ENCODE results near the gene PHEX.

Gene PHEX

GRCh38 chrX:22012051-22012450 is 20.1 kb upstream of the PHEX start:
- H3K4me3 ChIP-seq (ENCODE audit: low read length) = no peak overlapping the region
- no peaks in the 10 kb centered on the region for H3K9me3 ChIP-seq (ENCODE audit: control insufficient read depth, insufficient read depth, low read length)
- no peak overlapping the region for H3K27ac ChIP-seq (ENCODE audit: low read depth, low read length)
- no peaks in the 10 kb centered on the region for H4K20me1 ChIP-seq (ENCODE audit: control insufficient read depth, insufficient read depth, low read depth, low read length)
- no peaks in the 10 kb centered on the region for H3F3A ChIP-seq (ENCODE audit: control insufficient read depth, insufficient read depth)
- TF ChIP-seq CTCF (IDR thresholded peaks at IDR 0.05; ENCODE audit: low read depth, low read length, poor library complexity, severe bottlenecking) (no peak), EZH2phosphoT487 (IDR thresholded peaks at IDR 0.05; ENCODE audit: borderline replicate concordance, low read length) (no peak)
- H3K27me3 ChIP-seq (ENCODE audit: control insufficient read depth, low read length) = no peaks in the 10 kb centered on the region
- H3K4me1 ChIP-seq (ENCODE audit: control insufficient read depth, low read length) = no peaks in the 10 kb centered on the region
- H3K9me2 ChIP-seq (replicated peaks; ENCODE audit: control insufficient read depth, low read length) = no peaks in the 10 kb centered on the region
- no peaks in the 10 kb centered on the region for H3K36me3 ChIP-seq (ENCODE audit: control insufficient read depth, low read length)
- no peak overlapping the region for H3K4me2 ChIP-seq (ENCODE audit: low read length)
- H3K79me2 ChIP-seq (ENCODE audit: control insufficient read depth, low read length) = no peaks in the 10 kb centered on the region

- H3K79me2 ChIP-seq (ENCODE audit: control insufficient read depth, low read length) = no peaks in the 10 kb centered on the region
- no peaks in the 10 kb centered on the region for H3K9me2 ChIP-seq (replicated peaks; ENCODE audit: control insufficient read depth, low read length)
- H3K27ac ChIP-seq (ENCODE audit: low read depth, low read length) = no peak overlapping the region
- no peaks in the 10 kb centered on the region for H3K27me3 ChIP-seq (ENCODE audit: control insufficient read depth, low read length)
- H3K4me2 ChIP-seq (ENCODE audit: low read length) = no peak overlapping the region
- no peaks in the 10 kb centered on the region for H4K20me1 ChIP-seq (ENCODE audit: control insufficient read depth, insufficient read depth, low read depth, low read length)
- H3K9me3 ChIP-seq (ENCODE audit: control insufficient read depth, insufficient read depth, low read length) = no peaks in the 10 kb centered on the region
- no peak for TF ChIP-seq EZH2phosphoT487 (IDR thresholded peaks at IDR 0.05; ENCODE audit: borderline replicate concordance, low read length)
- TF ChIP-seq CTCF (IDR thresholded peaks at IDR 0.05; ENCODE audit: low read depth, low read length, poor library complexity, severe bottlenecking) = no peak
- H3K4me3 ChIP-seq (ENCODE audit: low read length) = no peak overlapping the region
- H3K4me1 ChIP-seq (ENCODE audit: control insufficient read depth, low read length) = no peaks in the 10 kb centered on the region
- H3F3A ChIP-seq (ENCODE audit: control insufficient read depth, insufficient read depth) = no peaks in the 10 kb centered on the region
- H3K36me3 ChIP-seq (ENCODE audit: control insufficient read depth, low read length) = no peaks in the 10 kb centered on the region
Observed at GRCh38 chrX:22012931-22013330, 19.2 kb upstream of the PHEX start.

- TF ChIP-seq EZH2phosphoT487 (IDR thresholded peaks at IDR 0.05; ENCODE audit: borderline replicate concordance, low read length) = no peak
- TF ChIP-seq CTCF (IDR thresholded peaks at IDR 0.05; ENCODE audit: low read depth, low read length, poor library complexity, severe bottlenecking) = no peak
- no peaks in the 10 kb centered on the region for H3K79me2 ChIP-seq (ENCODE audit: control insufficient read depth, low read length)
- no peak overlapping the region for H3K4me3 ChIP-seq (ENCODE audit: low read length)
- no peaks in the 10 kb centered on the region for H3K36me3 ChIP-seq (ENCODE audit: control insufficient read depth, low read length)
- no peak overlapping the region for H3K27ac ChIP-seq (ENCODE audit: low read depth, low read length)
- H3K9me3 ChIP-seq (ENCODE audit: control insufficient read depth, insufficient read depth, low read length) = no peaks in the 10 kb centered on the region
- H4K20me1 ChIP-seq (ENCODE audit: control insufficient read depth, insufficient read depth, low read depth, low read length) = no peaks in the 10 kb centered on the region
- H3F3A ChIP-seq (ENCODE audit: control insufficient read depth, insufficient read depth) = no peaks in the 10 kb centered on the region
- H3K4me1 ChIP-seq (ENCODE audit: control insufficient read depth, low read length) = no peaks in the 10 kb centered on the region
- no peaks in the 10 kb centered on the region for H3K9me2 ChIP-seq (replicated peaks; ENCODE audit: control insufficient read depth, low read length)
- no peak overlapping the region for H3K4me2 ChIP-seq (ENCODE audit: low read length)
- H3K27me3 ChIP-seq (ENCODE audit: control insufficient read depth, low read length) = no peaks in the 10 kb centered on the region
Observed at GRCh38 chrX:22015139-22015750, 16.9 kb upstream of the PHEX start.
